Measurements from ENCODE around the gene FCHSD2. TPM values are rescaled to one million over a fixed set of nuclear protein-coding genes. Genes with fewer than 3 reads are reported as not detected.

FCHSD2 gene
- total and polyA plus RNA-seq, 2 donors (not counting 3 experiments of a cell fraction or from before 2014, with no cell fraction given), result 20.8 to 56.9 TPM

DNA sequence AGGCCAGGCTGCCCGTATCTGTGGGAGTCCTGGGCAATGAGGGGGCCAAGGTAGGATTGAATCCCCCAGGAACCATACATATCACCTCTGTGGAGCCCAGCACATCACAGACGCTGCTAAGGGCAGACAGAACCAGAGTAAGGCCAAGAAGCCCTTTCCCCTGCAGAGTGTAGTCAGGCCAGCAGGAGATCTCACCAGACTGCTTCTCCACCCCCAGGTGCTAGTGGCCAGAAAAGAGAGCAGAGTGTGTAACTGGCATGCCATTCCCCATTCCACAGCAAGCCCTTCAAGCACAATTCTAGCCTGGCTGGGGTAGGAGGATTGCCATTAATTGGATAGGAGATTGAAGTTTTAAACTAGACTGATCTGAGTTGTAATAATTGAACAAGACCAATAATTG is 28.0 kb upstream of the FCHSD2 start:
- FAIRE-seq (no peak), DNase-seq (ENCODE audit: low read depth, low spot score) (no peak)
- TF ChIP-seq EZH2 (IDR thresholded peaks at IDR 0.05; ENCODE audit: borderline replicate concordance, low read depth, low read length, severe bottlenecking) (no peak), POLR2A (IDR thresholded peaks at IDR 0.05; ENCODE audit: low read depth, low read length) (no peak), JUN (IDR thresholded peaks at IDR 0.05; ENCODE audit: borderline replicate concordance, insufficient read depth, insufficient read length, low read depth) (no peak), MYC (IDR thresholded peaks at IDR 0.05; ENCODE audit: low read depth, low read length) (no peak), POLR2AphosphoS5 (IDR thresholded peaks at IDR 0.05; ENCODE audit: insufficient read depth, low read depth, low read length) (no peak), GATA2 (IDR thresholded peaks at IDR 0.05; ENCODE audit: insufficient read depth, insufficient read length, low read depth, low read length) (no peak), FOS (IDR thresholded peaks at IDR 0.05; ENCODE audit: borderline replicate concordance, insufficient read depth, low read length) (no peak)
- TF ChIP-seq, protein P1, sequence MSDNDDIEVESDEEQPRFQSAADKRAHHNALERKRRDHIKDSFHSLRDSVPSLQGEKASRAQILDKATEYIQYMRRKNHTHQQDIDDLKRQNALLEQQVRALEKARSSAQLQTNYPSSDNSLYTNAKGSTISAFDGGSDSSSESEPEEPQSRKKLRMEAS (IDR thresholded peaks at IDR 0.05; ENCODE audit: insufficient read depth, insufficient read length), result no peak
- TF ChIP-seq, protein P2, sequence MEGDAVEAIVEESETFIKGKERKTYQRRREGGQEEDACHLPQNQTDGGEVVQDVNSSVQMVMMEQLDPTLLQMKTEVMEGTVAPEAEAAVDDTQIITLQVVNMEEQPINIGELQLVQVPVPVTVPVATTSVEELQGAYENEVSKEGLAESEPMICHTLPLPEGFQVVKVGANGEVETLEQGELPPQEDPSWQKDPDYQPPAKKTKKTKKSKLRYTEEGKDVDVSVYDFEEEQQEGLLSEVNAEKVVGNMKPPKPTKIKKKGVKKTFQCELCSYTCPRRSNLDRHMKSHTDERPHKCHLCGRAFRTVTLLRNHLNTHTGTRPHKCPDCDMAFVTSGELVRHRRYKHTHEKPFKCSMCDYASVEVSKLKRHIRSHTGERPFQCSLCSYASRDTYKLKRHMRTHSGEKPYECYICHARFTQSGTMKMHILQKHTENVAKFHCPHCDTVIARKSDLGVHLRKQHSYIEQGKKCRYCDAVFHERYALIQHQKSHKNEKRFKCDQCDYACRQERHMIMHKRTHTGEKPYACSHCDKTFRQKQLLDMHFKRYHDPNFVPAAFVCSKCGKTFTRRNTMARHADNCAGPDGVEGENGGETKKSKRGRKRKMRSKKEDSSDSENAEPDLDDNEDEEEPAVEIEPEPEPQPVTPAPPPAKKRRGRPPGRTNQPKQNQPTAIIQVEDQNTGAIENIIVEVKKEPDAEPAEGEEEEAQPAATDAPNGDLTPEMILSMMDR (IDR thresholded peaks at IDR 0.05; ENCODE audit: extremely low read depth in 1 of 2, insufficient read depth in 1 of 2, low read depth in 1 of 2, low read length in 2 of 2), result no peak
- Histone ChIP-seq H4K20me1 (replicated peaks; ENCODE audit: control insufficient read depth, extremely low read depth, insufficient read depth, low read length) (no peaks in the 10 kb centered on the region), H3K9me3 (replicated peaks; ENCODE audit: control insufficient read depth, insufficient read depth, low read length) (no peaks in the 10 kb centered on the region), H3K27me3 (ENCODE audit: control insufficient read depth in 2 of 2, insufficient read depth in 2 of 2, low read length in 2 of 2) (no peaks in the 10 kb centered on the region), H3K4me1 (ENCODE audit: control insufficient read depth, extremely low read depth, insufficient read depth, low read length) (peaks cover 19% of the 10 kb centered on the region), H3K79me2 (ENCODE audit: control insufficient read depth, insufficient read depth, low read length) (no peaks in the 10 kb centered on the region), H3K4me2 (ENCODE audit: insufficient read depth, low read length) (no peak overlapping the region), H3K27ac (ENCODE audit: insufficient read depth, low read depth, low read length) (no peak overlapping the region), H3K4me3 (replicated peaks in 1 of 3; ENCODE audit: insufficient read depth in 1 of 3, low read depth in 1 of 3, low read length in 3 of 3) (no peak overlapping the region), H3K9ac (replicated peaks; ENCODE audit: extremely low read depth, insufficient read depth, low read length) (no peak overlapping the region), H2AFZ (ENCODE audit: low read depth, low read length) (no peak overlapping the region), H3K9me1 (replicated peaks; ENCODE audit: control insufficient read depth, extremely low read depth, insufficient read depth, low read length) (no peaks in the 10 kb centered on the region), H3K36me3 (ENCODE audit: control insufficient read depth in 2 of 2, extremely low read depth in 1 of 2, insufficient read depth in 2 of 2, low read length in 2 of 2) (no peaks in the 10 kb centered on the region)
- BruUV-seq (replicated peaks), result no TSS peak
- intact Hi-C loops (cut with micrococcal nuclease) (no loop called here), dilution Hi-C loops (cut with MboI; ENCODE audit: extremely low pct_ligation_motif_present, low sequenced_read_pairs) (no loop called here)
- CTCF ChIA-PET, result interaction anchor here (1.4 to 2.0 kb wide), 2 partner anchors 28 to 339 kb away, joined by 4 to 6 read pairs; partner anchors contain the start of gene FCHSD2
- POLR2A ChIA-PET, result no interaction called here

All from endothelial cell of umbilical vein (primary cell).